Measurements from ENCODE around the gene ZNF511. TPM values are rescaled to one million over a fixed set of nuclear protein-coding genes. Genes with fewer than 3 reads are reported as not detected.

ZNF511 gene
- total RNA-seq, 3 donors from 2014 or later = 27.4 to 33.2 (median 32.1) TPM

GRCh38 chr10:133281084-133281483 lies 27.6 kb upstream of the ZNF511 start:
- Histone ChIP-seq H3K27me3 (peaks cover 0 to 11% of the 10 kb centered on the region in 2 donors), H3K4me3 (no peak overlapping the region), H3K36me3 (peaks cover 15% of the 10 kb centered on the region), H3K27ac (no peak overlapping the region), H3K9me3 (no peaks in the 10 kb centered on the region), H3K4me1 (peaks cover 0 to 8% of the 10 kb centered on the region in 2 donors)
- intact Hi-C loops (cut with DNase I; ENCODE audit: low total_unique reads) = no loop called here
- TF ChIP-seq POLR2A (IDR thresholded peaks at IDR 0.05) (no peak), POLR2AphosphoS5 (IDR thresholded peaks at IDR 0.05) (no peak), CTCF (IDR thresholded peaks at IDR 0.05) (no peak)
- DNase-seq (ENCODE audit: low spot score in 2 of 2) = no peak

GRCh38 chr10:133281628-133282372 lies 26.9 kb upstream of the ZNF511 start:
- no peak for DNase-seq (ENCODE audit: low spot score in 2 of 2)
- no peak for TF ChIP-seq POLR2A (IDR thresholded peaks at IDR 0.05)
- H3K36me3 ChIP-seq = peaks cover 18% of the 10 kb centered on the region

GRCh38 chr10:133282846-133283390 lies 25.8 kb upstream of the ZNF511 start:
- Histone ChIP-seq H3K27ac (no peak overlapping the region), H3K36me3 (peaks cover 22% of the 10 kb centered on the region), H3K27me3 (no peaks in the 10 kb centered on the region), H3K9me3 (no peaks in the 10 kb centered on the region), H3K4me3 (no peak overlapping the region), H3K4me1 (no peaks in the 10 kb centered on the region)
- TF ChIP-seq POLR2AphosphoS5 (IDR thresholded peaks at IDR 0.05) = no peak
- no peak for DNase-seq (ENCODE audit: low spot score in 2 of 2)
- intact Hi-C loops (cut with DNase I; ENCODE audit: low total_unique reads) = no loop called here

More at GRCh38 chr10:133281628-133282372, 26.9 kb upstream of the ZNF511 start:
- H3K4me1 ChIP-seq = peaks cover 0 to 1% of the 10 kb centered on the region in 2 donors
- no peaks in the 10 kb centered on the region for H3K9me3 ChIP-seq
- H3K27ac ChIP-seq = no peak overlapping the region
- H3K4me3 ChIP-seq = no peak overlapping the region
- peaks cover 0 to 4% of the 10 kb centered on the region in 2 donors for H3K27me3 ChIP-seq
- intact Hi-C loops (cut with DNase I; ENCODE audit: low total_unique reads) = no loop called here

GRCh38 chr10:133283931-133284330 lies 24.8 kb upstream of the ZNF511 start:
- H3K27ac ChIP-seq = no peak overlapping the region
- H3K36me3 ChIP-seq = peaks cover 26% of the 10 kb centered on the region
- H3K4me3 ChIP-seq = no peak overlapping the region
- no peak for TF ChIP-seq CTCF (IDR thresholded peaks at IDR 0.05)
- TF ChIP-seq POLR2A (IDR thresholded peaks at IDR 0.05) = no peak
- TF ChIP-seq POLR2AphosphoS5 (IDR thresholded peaks at IDR 0.05) = no peak
- intact Hi-C loops (cut with DNase I; ENCODE audit: low total_unique reads) = no loop called here
- DNase-seq (ENCODE audit: low spot score in 2 of 2) = no peak
- H3K27me3 ChIP-seq = no peaks in the 10 kb centered on the region
- H3K4me1 ChIP-seq = no peaks in the 10 kb centered on the region
- H3K9me3 ChIP-seq = no peaks in the 10 kb centered on the region

GRCh38 chr10:133285217-133285616 lies 23.5 kb upstream of the ZNF511 start:
- intact Hi-C loops (cut with DNase I; ENCODE audit: low total_unique reads) = no loop called here
- Histone ChIP-seq H3K27ac (no peak overlapping the region), H3K9me3 (no peaks in the 10 kb centered on the region), H3K36me3 (peaks cover 26% of the 10 kb centered on the region), H3K27me3 (no peaks in the 10 kb centered on the region), H3K4me3 (no peak overlapping the region), H3K4me1 (no peaks in the 10 kb centered on the region)
- DNase-seq (ENCODE audit: low spot score in 2 of 2) = no peak
- TF ChIP-seq CTCF (IDR thresholded peaks at IDR 0.05) = no peak
- TF ChIP-seq POLR2A (IDR thresholded peaks at IDR 0.05) = no peak
- TF ChIP-seq POLR2AphosphoS5 (IDR thresholded peaks at IDR 0.05) = no peak

GRCh38 chr10:133286366-133286765 lies 22.3 kb upstream of the ZNF511 start:
- DNase-seq (ENCODE audit: low spot score in 2 of 2) = no peak
- no peak overlapping the region for H3K4me3 ChIP-seq
- TF ChIP-seq POLR2AphosphoS5 (IDR thresholded peaks at IDR 0.05) = no peak
- TF ChIP-seq CTCF (IDR thresholded peaks at IDR 0.05) = no peak
- TF ChIP-seq POLR2A (IDR thresholded peaks at IDR 0.05) = no peak
- H3K36me3 ChIP-seq = peaks cover 26% of the 10 kb centered on the region
- no peaks in the 10 kb centered on the region for H3K9me3 ChIP-seq
- no peak overlapping the region for H3K27ac ChIP-seq
- intact Hi-C loops (cut with DNase I; ENCODE audit: low total_unique reads) = no loop called here
- no peaks in the 10 kb centered on the region for H3K4me1 ChIP-seq
- H3K27me3 ChIP-seq = no peaks in the 10 kb centered on the region
